WTC11 (cell line): Measurements from ENCODE around the gene PKDCC. TPM values are rescaled to one million over a fixed set of nuclear protein-coding genes. Genes with fewer than 3 reads are reported as not detected.

ENCODE experiments used
- ATAC-seq: fragments of 200-7000 bp; cut with Tn5 transposase; 2 replicates; pipeline ENCODE4 v1.10.0; 2021; ENCODE audit warnings: mild to moderate bottlenecking, moderate library complexity
- CTCF ChIA-PET: fragments of 300-600 bp; sonication (Branson Sonifier 250); formaldehyde crosslinking; loops from one replicate; lab custom pipeline; 2021; ENCODE audit warnings: antibody characterized with exemption; lab: Charles Lee
- POLR2A ChIA-PET: fragments of 350-600 bp; sonication (Branson Sonifier 250); formaldehyde crosslinking; loops from one replicate; lab custom pipeline; 2021; ENCODE audit warnings: antibody characterized with exemption; lab: Charles Lee
- DNase-seq: peaks from one replicate; pipeline ENCODE4 v3.0.0; 2021; ENCODE audit warnings: low spot score
- H3K27ac Mint-ChIP-seq: 2 replicates; pipeline ENCODE4 v1.8.0; 2021; ENCODE audit warnings: mixed read lengths
- H3K27me3 Mint-ChIP-seq: 2 replicates; pipeline ENCODE4 v1.8.0; 2021; ENCODE audit warnings: low read depth, mild to moderate bottlenecking, moderate library complexity, mixed read lengths
- H3K36me3 Mint-ChIP-seq: 2 replicates; pipeline ENCODE4 v1.8.0; 2021; ENCODE audit warnings: mixed read lengths
- H3K4me1 Mint-ChIP-seq: 2 replicates; pipeline ENCODE4 v1.8.0; 2022; ENCODE audit warnings: mixed read lengths
- H3K4me3 Mint-ChIP-seq: 2 replicates; pipeline ENCODE4 v1.8.0; 2021; ENCODE audit warnings: mild to moderate bottlenecking, moderate library complexity, mixed read lengths
- H3K9me3 Mint-ChIP-seq: 2 replicates; pipeline ENCODE4 v1.8.0; 2021; ENCODE audit warnings: mixed read lengths
- CBFB ChIP-seq: sonication (generic); formaldehyde crosslinking; IDR thresholded peaks from 2 replicates; pipeline ENCODE4 v1.8.1; 2022; ENCODE audit warnings: mild to moderate bottlenecking, low read depth, missing genetic modification reagents
- GRHL2 ChIP-seq: fragments of 250-450 bp; sonication (Bioruptor Pico); IDR thresholded peaks from 2 replicates; pipeline ENCODE4 v1.8.0; 2022; ENCODE audit warnings: mild to moderate bottlenecking, moderate library complexity; ENCODE audit not compliant: insufficient replicate concordance, severe bottlenecking
- IRF2 ChIP-seq: sonication (generic); formaldehyde crosslinking; IDR thresholded peaks from 2 replicates; pipeline ENCODE4 v1.8.0; 2022; ENCODE audit warnings: low read depth, missing genetic modification reagents, borderline replicate concordance
- KAT7 ChIP-seq: sonication (generic); formaldehyde crosslinking; IDR thresholded peaks from 2 replicates; pipeline ENCODE4 v1.8.1; 2023; ENCODE audit warnings: missing genetic modification reagents, mild to moderate bottlenecking, borderline replicate concordance
- NFATC4 ChIP-seq: fragments of 250-450 bp; sonication (Bioruptor Pico); IDR thresholded peaks from 2 replicates; pipeline ENCODE4 v1.9.0; 2021; ENCODE audit warnings: mild to moderate bottlenecking
- NR2C2 ChIP-seq: sonication (generic); formaldehyde crosslinking; IDR thresholded peaks from 2 replicates; pipeline ENCODE4 v1.8.0; 2022; ENCODE audit warnings: mild to moderate bottlenecking, missing genetic modification reagents
- SMAD4 ChIP-seq: sonication (generic); formaldehyde crosslinking; IDR thresholded peaks from 2 replicates; pipeline ENCODE4 v1.8.0; 2022; ENCODE audit warnings: mild to moderate bottlenecking, missing genetic modification reagents
- TEAD1 ChIP-seq: sonication (generic); formaldehyde crosslinking; IDR thresholded peaks from 2 replicates; pipeline ENCODE4 v1.8.0; 2022; ENCODE audit warnings: mild to moderate bottlenecking, missing genetic modification reagents
- TEAD4 ChIP-seq: sonication (generic); formaldehyde crosslinking; IDR thresholded peaks from 2 replicates; pipeline ENCODE4 v1.8.0; 2022; ENCODE audit warnings: mild to moderate bottlenecking, missing genetic modification reagents
- total RNA-seq: library from RNA; stranded (reverse); gene quantifications from 3 replicates; pipeline ENCODE4 v1.2.3, GENCODE V29; 2021
- TF ChIP-seq, protein P1 (sequence below): sonication (generic); formaldehyde crosslinking; IDR thresholded peaks from 2 replicates; pipeline ENCODE4 v1.8.0; 2022; ENCODE audit warnings: missing genetic modification reagents
- TF ChIP-seq, protein P2 (sequence below): sonication (generic); formaldehyde crosslinking; IDR thresholded peaks from 2 replicates; pipeline ENCODE4 v1.8.1; 2023; ENCODE audit warnings: mild to moderate bottlenecking, missing genetic modification reagents
- TF ChIP-seq, protein P3 (sequence below): sonication (generic); formaldehyde crosslinking; IDR thresholded peaks from 2 replicates; pipeline ENCODE4 v1.8.1; 2022; ENCODE audit warnings: low read depth, mild to moderate bottlenecking, moderate library complexity, missing genetic modification reagents, borderline replicate concordance
- TF ChIP-seq, protein P4 (sequence below): sonication (generic); formaldehyde crosslinking; IDR thresholded peaks from 2 replicates; pipeline ENCODE4 v1.8.1; 2023; ENCODE audit warnings: mild to moderate bottlenecking, missing genetic modification reagents, moderate library complexity
- TF ChIP-seq, protein P5 (sequence below): fragments of 250-450 bp; sonication (Bioruptor Pico); IDR thresholded peaks from 2 replicates; pipeline ENCODE4 v2.1.2; 2022; ENCODE audit warnings: mild to moderate bottlenecking, moderate library complexity
- TF ChIP-seq, protein P6 (sequence below): fragments of 250-450 bp; sonication (Bioruptor Pico); IDR thresholded peaks from 2 replicates; pipeline ENCODE4 v1.9.0; 2021; ENCODE audit warnings: mild to moderate bottlenecking, borderline replicate concordance

Gene PKDCC
- total RNA-seq, 1 experiment from 2014 or later, result 27.3 TPM

DNA sequence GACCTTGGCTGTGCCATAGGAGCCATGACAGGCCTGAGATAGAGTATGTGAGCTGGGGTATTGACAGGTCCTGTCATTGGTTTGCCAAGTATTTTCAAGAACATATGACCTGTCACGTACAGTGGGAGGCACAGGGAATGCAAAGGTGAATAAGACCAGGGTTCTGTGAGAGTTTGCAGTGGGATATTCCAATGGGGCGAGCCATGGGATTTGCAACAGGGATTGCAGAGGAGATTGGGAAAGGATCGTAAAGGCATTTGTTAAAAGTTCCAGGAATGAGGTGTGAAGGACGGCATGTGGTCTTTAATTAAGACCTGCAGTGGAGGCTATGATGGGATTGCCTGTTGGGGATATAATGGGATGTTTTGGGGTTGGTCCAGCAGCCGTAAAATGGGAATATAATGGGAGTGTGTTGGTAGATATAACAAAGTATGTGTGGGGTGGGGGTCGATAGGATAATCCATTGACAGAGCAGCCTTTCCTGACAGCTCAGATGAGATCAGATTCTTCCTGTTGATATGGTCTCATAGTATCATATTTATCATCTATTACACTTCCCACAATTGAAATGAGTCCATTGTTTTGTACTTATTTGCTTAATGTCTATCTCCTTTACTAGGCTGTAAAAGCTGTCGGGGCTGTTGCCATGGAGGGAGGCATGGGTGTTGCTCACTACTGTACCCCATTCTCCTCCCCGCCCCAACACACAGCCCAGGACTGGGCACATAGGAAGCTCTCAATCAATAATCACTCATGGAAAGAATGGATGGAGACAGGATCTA is 38.1 kb downstream of the PKDCC start:
- CTCF ChIA-PET, result interaction anchor here (1.1 to 10.0 kb wide), 11 partner anchors 15 to 244 kb away, joined by 3 to 207 read pairs (median 15); no protein-coding TSS in a partner anchor
- no peak overlapping the region for H3K4me3 Mint-ChIP-seq
- POLR2A ChIA-PET, result interaction anchor here (1.7 kb wide), 1 partner anchor 232 kb away, joined by 4 read pairs; no protein-coding TSS in a partner anchor
- ATAC-seq, result no peak
- no peak for DNase-seq
- peaks cover 16% of the 10 kb centered on the region for H3K27me3 Mint-ChIP-seq
- H3K9me3 Mint-ChIP-seq, result no peaks in the 10 kb centered on the region
- peaks cover 7% of the 10 kb centered on the region for H3K4me1 Mint-ChIP-seq
- no peaks in the 10 kb centered on the region for H3K36me3 Mint-ChIP-seq
- no peak overlapping the region for H3K27ac Mint-ChIP-seq
- TF ChIP-seq, protein P1, sequence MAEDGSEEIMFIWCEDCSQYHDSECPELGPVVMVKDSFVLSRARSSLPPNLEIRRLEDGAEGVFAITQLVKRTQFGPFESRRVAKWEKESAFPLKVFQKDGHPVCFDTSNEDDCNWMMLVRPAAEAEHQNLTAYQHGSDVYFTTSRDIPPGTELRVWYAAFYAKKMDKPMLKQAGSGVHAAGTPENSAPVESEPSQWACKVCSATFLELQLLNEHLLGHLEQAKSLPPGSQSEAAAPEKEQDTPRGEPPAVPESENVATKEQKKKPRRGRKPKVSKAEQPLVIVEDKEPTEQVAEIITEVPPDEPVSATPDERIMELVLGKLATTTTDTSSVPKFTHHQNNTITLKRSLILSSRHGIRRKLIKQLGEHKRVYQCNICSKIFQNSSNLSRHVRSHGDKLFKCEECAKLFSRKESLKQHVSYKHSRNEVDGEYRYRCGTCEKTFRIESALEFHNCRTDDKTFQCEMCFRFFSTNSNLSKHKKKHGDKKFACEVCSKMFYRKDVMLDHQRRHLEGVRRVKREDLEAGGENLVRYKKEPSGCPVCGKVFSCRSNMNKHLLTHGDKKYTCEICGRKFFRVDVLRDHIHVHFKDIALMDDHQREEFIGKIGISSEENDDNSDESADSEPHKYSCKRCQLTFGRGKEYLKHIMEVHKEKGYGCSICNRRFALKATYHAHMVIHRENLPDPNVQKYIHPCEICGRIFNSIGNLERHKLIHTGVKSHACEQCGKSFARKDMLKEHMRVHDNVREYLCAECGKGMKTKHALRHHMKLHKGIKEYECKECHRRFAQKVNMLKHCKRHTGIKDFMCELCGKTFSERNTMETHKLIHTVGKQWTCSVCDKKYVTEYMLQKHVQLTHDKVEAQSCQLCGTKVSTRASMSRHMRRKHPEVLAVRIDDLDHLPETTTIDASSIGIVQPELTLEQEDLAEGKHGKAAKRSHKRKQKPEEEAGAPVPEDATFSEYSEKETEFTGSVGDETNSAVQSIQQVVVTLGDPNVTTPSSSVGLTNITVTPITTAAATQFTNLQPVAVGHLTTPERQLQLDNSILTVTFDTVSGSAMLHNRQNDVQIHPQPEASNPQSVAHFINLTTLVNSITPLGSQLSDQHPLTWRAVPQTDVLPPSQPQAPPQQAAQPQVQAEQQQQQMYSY, result no peak
- TF ChIP-seq, protein P2, sequence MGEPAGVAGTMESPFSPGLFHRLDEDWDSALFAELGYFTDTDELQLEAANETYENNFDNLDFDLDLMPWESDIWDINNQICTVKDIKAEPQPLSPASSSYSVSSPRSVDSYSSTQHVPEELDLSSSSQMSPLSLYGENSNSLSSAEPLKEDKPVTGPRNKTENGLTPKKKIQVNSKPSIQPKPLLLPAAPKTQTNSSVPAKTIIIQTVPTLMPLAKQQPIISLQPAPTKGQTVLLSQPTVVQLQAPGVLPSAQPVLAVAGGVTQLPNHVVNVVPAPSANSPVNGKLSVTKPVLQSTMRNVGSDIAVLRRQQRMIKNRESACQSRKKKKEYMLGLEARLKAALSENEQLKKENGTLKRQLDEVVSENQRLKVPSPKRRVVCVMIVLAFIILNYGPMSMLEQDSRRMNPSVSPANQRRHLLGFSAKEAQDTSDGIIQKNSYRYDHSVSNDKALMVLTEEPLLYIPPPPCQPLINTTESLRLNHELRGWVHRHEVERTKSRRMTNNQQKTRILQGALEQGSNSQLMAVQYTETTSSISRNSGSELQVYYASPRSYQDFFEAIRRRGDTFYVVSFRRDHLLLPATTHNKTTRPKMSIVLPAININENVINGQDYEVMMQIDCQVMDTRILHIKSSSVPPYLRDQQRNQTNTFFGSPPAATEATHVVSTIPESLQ (CRISPR knock-in tag), result no peak
- TF ChIP-seq CBFB (no peak), NR2C2 (no peak), NFATC4 (CRISPR knock-in tag) (no peak), GRHL2 (no peak), TEAD4 (CRISPR knock-in tag) (no peak), KAT7 (CRISPR knock-in tag) (no peak), IRF2 (CRISPR knock-in tag) (no peak), SMAD4 (no peak), TEAD1 (CRISPR knock-in tag) (no peak)
- TF ChIP-seq, protein P3, sequence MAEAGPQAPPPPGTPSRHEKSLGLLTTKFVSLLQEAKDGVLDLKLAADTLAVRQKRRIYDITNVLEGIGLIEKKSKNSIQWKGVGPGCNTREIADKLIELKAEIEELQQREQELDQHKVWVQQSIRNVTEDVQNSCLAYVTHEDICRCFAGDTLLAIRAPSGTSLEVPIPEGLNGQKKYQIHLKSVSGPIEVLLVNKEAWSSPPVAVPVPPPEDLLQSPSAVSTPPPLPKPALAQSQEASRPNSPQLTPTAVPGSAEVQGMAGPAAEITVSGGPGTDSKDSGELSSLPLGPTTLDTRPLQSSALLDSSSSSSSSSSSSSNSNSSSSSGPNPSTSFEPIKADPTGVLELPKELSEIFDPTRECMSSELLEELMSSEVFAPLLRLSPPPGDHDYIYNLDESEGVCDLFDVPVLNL, result no peak
- TF ChIP-seq, protein P4, sequence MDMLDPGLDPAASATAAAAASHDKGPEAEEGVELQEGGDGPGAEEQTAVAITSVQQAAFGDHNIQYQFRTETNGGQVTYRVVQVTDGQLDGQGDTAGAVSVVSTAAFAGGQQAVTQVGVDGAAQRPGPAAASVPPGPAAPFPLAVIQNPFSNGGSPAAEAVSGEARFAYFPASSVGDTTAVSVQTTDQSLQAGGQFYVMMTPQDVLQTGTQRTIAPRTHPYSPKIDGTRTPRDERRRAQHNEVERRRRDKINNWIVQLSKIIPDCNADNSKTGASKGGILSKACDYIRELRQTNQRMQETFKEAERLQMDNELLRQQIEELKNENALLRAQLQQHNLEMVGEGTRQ, result no peak
- TF ChIP-seq, protein P5, sequence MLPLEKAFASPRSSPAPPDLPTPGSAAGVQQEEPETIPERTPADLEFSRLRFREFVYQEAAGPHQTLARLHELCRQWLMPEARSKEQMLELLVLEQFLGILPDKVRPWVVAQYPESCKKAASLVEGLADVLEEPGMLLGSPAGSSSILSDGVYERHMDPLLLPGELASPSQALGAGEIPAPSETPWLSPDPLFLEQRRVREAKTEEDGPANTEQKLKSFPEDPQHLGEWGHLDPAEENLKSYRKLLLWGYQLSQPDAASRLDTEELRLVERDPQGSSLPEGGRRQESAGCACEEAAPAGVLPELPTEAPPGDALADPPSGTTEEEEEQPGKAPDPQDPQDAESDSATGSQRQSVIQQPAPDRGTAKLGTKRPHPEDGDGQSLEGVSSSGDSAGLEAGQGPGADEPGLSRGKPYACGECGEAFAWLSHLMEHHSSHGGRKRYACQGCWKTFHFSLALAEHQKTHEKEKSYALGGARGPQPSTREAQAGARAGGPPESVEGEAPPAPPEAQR, result no peak
- TF ChIP-seq, protein P6, sequence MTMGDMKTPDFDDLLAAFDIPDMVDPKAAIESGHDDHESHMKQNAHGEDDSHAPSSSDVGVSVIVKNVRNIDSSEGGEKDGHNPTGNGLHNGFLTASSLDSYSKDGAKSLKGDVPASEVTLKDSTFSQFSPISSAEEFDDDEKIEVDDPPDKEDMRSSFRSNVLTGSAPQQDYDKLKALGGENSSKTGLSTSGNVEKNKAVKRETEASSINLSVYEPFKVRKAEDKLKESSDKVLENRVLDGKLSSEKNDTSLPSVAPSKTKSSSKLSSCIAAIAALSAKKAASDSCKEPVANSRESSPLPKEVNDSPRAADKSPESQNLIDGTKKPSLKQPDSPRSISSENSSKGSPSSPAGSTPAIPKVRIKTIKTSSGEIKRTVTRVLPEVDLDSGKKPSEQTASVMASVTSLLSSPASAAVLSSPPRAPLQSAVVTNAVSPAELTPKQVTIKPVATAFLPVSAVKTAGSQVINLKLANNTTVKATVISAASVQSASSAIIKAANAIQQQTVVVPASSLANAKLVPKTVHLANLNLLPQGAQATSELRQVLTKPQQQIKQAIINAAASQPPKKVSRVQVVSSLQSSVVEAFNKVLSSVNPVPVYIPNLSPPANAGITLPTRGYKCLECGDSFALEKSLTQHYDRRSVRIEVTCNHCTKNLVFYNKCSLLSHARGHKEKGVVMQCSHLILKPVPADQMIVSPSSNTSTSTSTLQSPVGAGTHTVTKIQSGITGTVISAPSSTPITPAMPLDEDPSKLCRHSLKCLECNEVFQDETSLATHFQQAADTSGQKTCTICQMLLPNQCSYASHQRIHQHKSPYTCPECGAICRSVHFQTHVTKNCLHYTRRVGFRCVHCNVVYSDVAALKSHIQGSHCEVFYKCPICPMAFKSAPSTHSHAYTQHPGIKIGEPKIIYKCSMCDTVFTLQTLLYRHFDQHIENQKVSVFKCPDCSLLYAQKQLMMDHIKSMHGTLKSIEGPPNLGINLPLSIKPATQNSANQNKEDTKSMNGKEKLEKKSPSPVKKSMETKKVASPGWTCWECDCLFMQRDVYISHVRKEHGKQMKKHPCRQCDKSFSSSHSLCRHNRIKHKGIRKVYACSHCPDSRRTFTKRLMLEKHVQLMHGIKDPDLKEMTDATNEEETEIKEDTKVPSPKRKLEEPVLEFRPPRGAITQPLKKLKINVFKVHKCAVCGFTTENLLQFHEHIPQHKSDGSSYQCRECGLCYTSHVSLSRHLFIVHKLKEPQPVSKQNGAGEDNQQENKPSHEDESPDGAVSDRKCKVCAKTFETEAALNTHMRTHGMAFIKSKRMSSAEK (CRISPR knock-in tag), result no peak
